VCaP (cell line): Measurements from ENCODE around the gene FBP2.
A peak's percentile ranks its signal among the peaks of the same experiment; 100 is the strongest.

Experiments
- H3K27ac ChIP-seq: fragments of 450-650 bp; 2 replicates; pipeline ENCODE4 v1.5.1; 2017
- TF ChIP-seq, protein P1 (sequence below): fragments of 450-650 bp; conservative IDR thresholded peaks from 2 replicates; pipeline ENCODE4 v1.5.1; 2017; ENCODE audit warnings: mild to moderate bottlenecking, moderate library complexity

FBP2 gene

DNA sequence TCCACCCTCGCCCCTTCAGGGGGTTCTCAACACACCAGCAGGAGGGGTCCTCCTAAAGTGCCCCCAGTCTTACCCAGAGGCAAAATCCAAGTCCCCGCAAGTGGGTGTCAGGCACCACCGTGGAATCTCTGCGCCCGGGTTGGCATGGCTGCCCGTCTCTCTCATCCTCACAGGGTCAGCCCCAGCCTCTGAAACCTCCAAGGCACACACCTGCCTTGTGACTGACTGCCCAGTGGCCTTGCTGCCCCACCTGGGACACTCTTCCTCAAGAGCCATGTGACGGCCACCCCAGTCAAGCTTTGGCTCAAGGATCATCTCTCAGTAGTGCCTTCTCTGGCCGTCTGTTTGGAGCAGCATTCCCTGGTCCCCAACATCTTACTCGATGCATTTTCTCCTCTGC, 4.9 kb downstream of the FBP2 start:
- H3K27ac ChIP-seq, result no peak overlapping the region
- TF ChIP-seq, protein P1, sequence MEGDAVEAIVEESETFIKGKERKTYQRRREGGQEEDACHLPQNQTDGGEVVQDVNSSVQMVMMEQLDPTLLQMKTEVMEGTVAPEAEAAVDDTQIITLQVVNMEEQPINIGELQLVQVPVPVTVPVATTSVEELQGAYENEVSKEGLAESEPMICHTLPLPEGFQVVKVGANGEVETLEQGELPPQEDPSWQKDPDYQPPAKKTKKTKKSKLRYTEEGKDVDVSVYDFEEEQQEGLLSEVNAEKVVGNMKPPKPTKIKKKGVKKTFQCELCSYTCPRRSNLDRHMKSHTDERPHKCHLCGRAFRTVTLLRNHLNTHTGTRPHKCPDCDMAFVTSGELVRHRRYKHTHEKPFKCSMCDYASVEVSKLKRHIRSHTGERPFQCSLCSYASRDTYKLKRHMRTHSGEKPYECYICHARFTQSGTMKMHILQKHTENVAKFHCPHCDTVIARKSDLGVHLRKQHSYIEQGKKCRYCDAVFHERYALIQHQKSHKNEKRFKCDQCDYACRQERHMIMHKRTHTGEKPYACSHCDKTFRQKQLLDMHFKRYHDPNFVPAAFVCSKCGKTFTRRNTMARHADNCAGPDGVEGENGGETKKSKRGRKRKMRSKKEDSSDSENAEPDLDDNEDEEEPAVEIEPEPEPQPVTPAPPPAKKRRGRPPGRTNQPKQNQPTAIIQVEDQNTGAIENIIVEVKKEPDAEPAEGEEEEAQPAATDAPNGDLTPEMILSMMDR, result no peak

DNA sequence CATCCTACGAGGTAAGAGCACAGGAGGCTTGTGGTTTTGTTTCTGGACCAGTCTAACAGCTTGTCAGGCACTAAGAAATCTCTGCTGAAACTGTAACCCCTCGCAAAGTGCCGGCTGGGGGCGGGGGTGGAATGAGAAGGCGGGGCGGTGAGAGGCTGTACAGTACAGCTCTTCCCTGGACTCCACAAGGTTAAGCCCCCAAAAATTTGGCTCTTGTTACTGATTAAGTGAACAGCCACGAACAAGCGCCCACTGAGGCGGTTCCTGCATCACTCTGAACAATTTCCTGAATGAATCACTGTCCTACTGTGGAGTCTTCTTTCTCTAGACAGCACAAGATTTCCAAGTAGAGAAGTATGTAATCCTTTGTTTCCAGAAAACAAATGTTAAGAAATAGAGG, 6.8 kb downstream of the FBP2 start:
- TF ChIP-seq, protein P1, result no peak
- H3K27ac ChIP-seq, result no peak overlapping the region

DNA sequence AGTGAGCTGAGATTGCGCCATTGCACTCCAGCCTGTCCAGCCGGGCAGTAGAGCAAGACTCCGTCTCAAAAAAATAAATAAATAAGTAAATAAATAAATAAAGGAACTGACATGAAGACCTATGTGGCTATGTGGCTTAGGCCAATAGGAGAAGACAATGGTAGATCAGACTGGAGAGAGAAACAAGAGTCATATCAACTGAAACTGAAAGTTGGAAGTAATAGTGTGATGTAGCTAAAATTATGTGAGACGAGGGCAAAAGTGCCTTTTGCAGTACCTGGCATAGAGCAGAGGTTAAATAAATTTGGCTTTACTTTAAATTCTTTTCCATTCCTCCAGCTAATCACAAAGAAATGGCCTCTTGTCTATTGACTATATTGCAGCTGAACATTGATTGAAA, 7.3 kb downstream of the FBP2 start:
- TF ChIP-seq, protein P1, result no peak
- no peak overlapping the region for H3K27ac ChIP-seq

DNA sequence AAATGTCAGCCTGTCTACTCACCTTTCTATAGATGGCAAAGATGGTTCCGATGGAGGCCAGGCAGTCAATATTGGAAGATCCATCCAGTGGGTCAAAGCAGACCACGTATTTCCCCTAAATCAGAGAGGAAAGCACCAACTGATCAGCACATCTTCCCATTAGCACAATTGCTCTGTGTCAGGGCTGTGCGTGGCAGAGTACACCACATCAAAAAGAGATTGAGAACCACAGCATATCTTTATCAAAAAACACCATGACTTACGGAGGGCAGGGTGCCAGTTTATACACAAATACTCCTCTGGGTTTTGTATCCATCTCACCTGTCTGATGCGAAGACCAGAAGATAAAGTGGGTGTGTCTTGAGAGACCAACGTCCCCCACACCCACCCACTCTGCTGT, 9.1 kb downstream of the FBP2 start:
- H3K27ac ChIP-seq, result no peak overlapping the region
- TF ChIP-seq, protein P1, result no peak

DNA sequence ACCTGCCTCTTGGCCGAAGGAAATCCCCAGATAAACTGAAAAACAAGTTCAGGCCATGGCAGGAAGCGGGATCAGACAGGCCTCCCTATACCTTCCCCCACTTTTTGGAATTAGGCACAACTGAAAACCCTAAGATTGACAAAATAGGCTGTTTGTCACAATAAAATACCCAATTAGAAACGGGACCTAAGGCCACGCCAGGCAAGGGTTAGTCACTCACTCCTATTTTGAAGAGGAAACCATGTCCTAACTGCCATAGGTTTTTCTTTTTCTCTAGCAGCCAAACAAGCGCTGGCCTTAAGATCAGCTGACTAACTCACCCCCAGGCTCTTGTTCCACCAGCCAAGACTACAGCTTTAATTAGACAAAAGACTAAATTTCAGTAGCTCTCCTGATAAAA, 11.9 kb downstream of the FBP2 start:
- TF ChIP-seq, protein P1, result no peak
- no peak overlapping the region for H3K27ac ChIP-seq

DNA sequence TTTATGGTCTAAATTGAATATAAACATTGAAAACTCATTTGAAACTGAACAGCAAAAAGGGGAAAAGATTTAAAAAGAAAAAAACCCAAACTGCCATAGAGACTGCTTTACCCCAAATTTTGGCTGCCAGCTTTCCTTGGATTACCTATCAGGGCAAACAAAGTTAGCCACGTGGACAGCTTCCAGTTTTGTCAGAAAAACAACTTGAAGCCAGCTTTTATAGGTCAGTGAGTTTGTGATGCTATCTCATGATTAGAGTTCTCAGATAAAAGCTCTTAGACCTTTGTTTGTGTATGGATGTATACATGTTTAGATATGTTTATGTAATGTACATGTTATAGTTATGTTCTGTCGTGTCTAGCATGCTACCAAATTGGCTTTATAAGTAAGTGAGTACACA, 16.1 kb downstream of the FBP2 start:
- TF ChIP-seq, protein P1, result no peak
- peak overlapping the region; percentile 78 for H3K27ac ChIP-seq

DNA sequence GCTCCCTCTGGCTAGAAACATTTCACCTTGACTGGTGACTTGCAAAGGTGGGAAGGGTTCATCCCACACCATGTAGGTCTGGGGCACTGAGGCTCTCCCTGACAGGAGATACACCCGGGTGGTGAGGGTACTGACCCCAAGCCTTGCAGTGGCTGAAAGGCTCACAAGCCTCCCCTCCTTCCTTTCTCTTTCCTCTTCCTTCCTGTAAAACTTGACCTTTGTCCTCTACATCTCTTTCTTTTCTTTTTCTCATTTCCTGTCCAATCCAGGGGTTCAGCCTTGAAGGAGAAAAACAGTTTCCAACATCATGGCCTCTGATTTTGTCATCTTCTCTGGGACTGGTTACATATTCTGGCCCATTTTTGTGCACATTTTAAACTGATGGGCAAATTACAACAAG, 16.6 kb downstream of the FBP2 start:
- peak overlapping the region; percentile 78 for H3K27ac ChIP-seq
- TF ChIP-seq, protein P1, result no peak

DNA sequence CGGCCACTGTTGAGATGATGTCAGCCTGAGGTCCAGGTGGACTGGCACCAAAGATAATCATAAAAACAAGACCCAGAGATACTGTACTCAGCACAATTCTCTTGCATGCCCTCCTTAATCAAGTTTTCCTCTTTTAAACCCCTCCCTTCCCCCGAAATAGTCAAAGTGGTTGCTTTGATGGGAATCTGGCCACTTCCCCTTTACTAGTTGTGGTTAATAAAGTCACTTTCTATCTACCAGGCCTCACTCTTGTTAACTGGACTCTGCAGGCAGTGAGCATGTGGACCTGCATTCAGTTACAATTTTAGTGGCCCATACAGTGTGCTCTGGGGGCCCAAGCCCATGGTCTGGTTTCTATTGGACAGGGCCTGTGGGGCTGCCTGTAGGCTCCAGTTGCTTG, 17.5 kb downstream of the FBP2 start:
- TF ChIP-seq, protein P1, result no peak
- H3K27ac ChIP-seq, result peak overlapping the region; percentile 78
